ENCODE data around the gene C10orf62. TPM values are rescaled to one million over a fixed set of nuclear protein-coding genes. Genes with fewer than 3 reads are reported as not detected.

The C10orf62 gene
- total and polyA plus RNA-seq, 2 donors (not counting 3 experiments of a cell fraction or from before 2014, with no cell fraction given): not detected

GRCh38 chr10:97590748-97591495 lies 1.4 kb downstream of the C10orf62 start:
- H3K4me1 ChIP-seq (ENCODE audit: control insufficient read depth, extremely low read depth, insufficient read depth, low read length): peaks cover 4% of the 10 kb centered on the region
- no peak overlapping the region for H3K9ac ChIP-seq (replicated peaks; ENCODE audit: extremely low read depth, insufficient read depth, low read length)
- H3K27ac ChIP-seq (ENCODE audit: insufficient read depth, low read depth, low read length): no peak overlapping the region
- no peak overlapping the region for H3K4me3 ChIP-seq (replicated peaks in 1 of 3; ENCODE audit: insufficient read depth in 1 of 3, low read depth in 1 of 3, low read length in 3 of 3)
- no peaks in the 10 kb centered on the region for H3K9me1 ChIP-seq (replicated peaks; ENCODE audit: control insufficient read depth, extremely low read depth, insufficient read depth, low read length)
- no peak overlapping the region for H2AFZ ChIP-seq (ENCODE audit: low read depth, low read length)
- H3K27me3 ChIP-seq (ENCODE audit: control insufficient read depth in 2 of 2, insufficient read depth in 2 of 2, low read length in 2 of 2): no peaks in the 10 kb centered on the region
- DNase-seq (ENCODE audit: low read depth, low spot score) (no peak), FAIRE-seq (no peak)
- dilution Hi-C loops (cut with MboI; ENCODE audit: extremely low pct_ligation_motif_present, low sequenced_read_pairs) (no loop called here), intact Hi-C loops (cut with micrococcal nuclease) (no loop called here)
- H3K4me2 ChIP-seq (ENCODE audit: insufficient read depth, low read length): no peak overlapping the region
- no peaks in the 10 kb centered on the region for H3K36me3 ChIP-seq (ENCODE audit: control insufficient read depth in 2 of 2, extremely low read depth in 1 of 2, insufficient read depth in 2 of 2, low read length in 2 of 2)
- TF ChIP-seq EZH2 (IDR thresholded peaks at IDR 0.05; ENCODE audit: borderline replicate concordance, low read depth, low read length, severe bottlenecking) (no peak), GATA2 (IDR thresholded peaks at IDR 0.05; ENCODE audit: insufficient read depth, insufficient read length, low read depth, low read length) (no peak), POLR2A (IDR thresholded peaks at IDR 0.05; ENCODE audit: low read depth, low read length) (no peak), CTCF (IDR thresholded peaks at IDR 0.05; ENCODE audit: extremely low read depth in 1 of 2, insufficient read depth in 1 of 2, low read depth in 1 of 2, low read length in 2 of 2) (no peak), FOS (IDR thresholded peaks at IDR 0.05; ENCODE audit: borderline replicate concordance, insufficient read depth, low read length) (no peak), MYC (IDR thresholded peaks at IDR 0.05; ENCODE audit: low read depth, low read length) (no peak), MAX (IDR thresholded peaks at IDR 0.05; ENCODE audit: insufficient read depth, insufficient read length) (no peak)
- H4K20me1 ChIP-seq (replicated peaks; ENCODE audit: control insufficient read depth, extremely low read depth, insufficient read depth, low read length): no peaks in the 10 kb centered on the region
- POLR2A ChIA-PET: no interaction called here
- H3K9me3 ChIP-seq (replicated peaks; ENCODE audit: control insufficient read depth, insufficient read depth, low read length): no peaks in the 10 kb centered on the region
- no peaks in the 10 kb centered on the region for H3K79me2 ChIP-seq (ENCODE audit: control insufficient read depth, insufficient read depth, low read length)
- CTCF ChIA-PET: interaction anchor here (1.6 to 3.1 kb wide), 4 partner anchors 10 to 19 kb away, joined by 3 to 16 read pairs (median 8); partner anchors contain the start of gene ANKRD2
- no TSS peak for BruUV-seq (replicated peaks)

All from endothelial cell of umbilical vein (primary cell).